NCI-H748 (cell line): Measurements from ENCODE around the gene TAS2R14.

Source experiments
- DNase-seq: peaks from one replicate; lab custom pipeline; 2025; ENCODE audit not compliant: unreplicated experiment; lab: John Stamatoyannopoulos, UW

TAS2R14 gene

GRCh38 chr12:10939163-10939562, at the start of gene TAS2R14:
TSS of gene TAS2R14 (minus strand) at chr12:10939263. CDS start at chr12:10939207, 56 bp downstream.
- DNase-seq: no peak

GRCh38 chr12:10986812-10987211, 47.7 kb upstream of the TAS2R14 start, which contains the start of gene TAS2R50:
TSS of gene TAS2R50 (minus strand) at chr12:10986912. CDS start at chr12:10986860, 52 bp downstream.
- no peak for DNase-seq

GRCh38 chr12:10982244-10982643, 43.2 kb upstream of the TAS2R14 start:
- DNase-seq: no peak

GRCh38 chr12:10974965-10975364, 35.9 kb upstream of the TAS2R14 start:
- no peak for DNase-seq

GRCh38 chr12:10968765-10969456, 29.8 kb upstream of the TAS2R14 start:
- DNase-seq: no peak

- DNase-seq: no peak
Observed at GRCh38 chr12:10967409-10967808, 28.3 kb upstream of the TAS2R14 start.

- DNase-seq: no peak
Observed at GRCh38 chr12:10966314-10966713, 27.3 kb upstream of the TAS2R14 start.

- no peak for DNase-seq
Observed at GRCh38 chr12:10965476-10965875, 26.4 kb upstream of the TAS2R14 start.

GRCh38 chr12:10960211-10960610, 21.1 kb upstream of the TAS2R14 start:
- no peak for DNase-seq

GRCh38 chr12:10959804-10960203, 20.7 kb upstream of the TAS2R14 start:
- no peak for DNase-seq

GRCh38 chr12:10957741-10958140, 18.7 kb upstream of the TAS2R14 start:
- no peak for DNase-seq

- DNase-seq: no peak
Observed at GRCh38 chr12:10956085-10956484, 17.0 kb upstream of the TAS2R14 start.

GRCh38 chr12:10952645-10953044, 13.6 kb upstream of the TAS2R14 start:
- no peak for DNase-seq

GRCh38 chr12:10943167-10943566, 4.1 kb upstream of the TAS2R14 start:
- DNase-seq: no peak

- DNase-seq: no peak
Observed at GRCh38 chr12:10941916-10942607, 3.0 kb upstream of the TAS2R14 start.

- DNase-seq: no peak
Observed at GRCh38 chr12:10941369-10941768, 2.3 kb upstream of the TAS2R14 start.

GRCh38 chr12:10940389-10940788, 1.3 kb upstream of the TAS2R14 start:
- DNase-seq: no peak

GRCh38 chr12:10936506-10936905, 2.6 kb downstream of the TAS2R14 start:
- no peak for DNase-seq

- no peak for DNase-seq
Observed at GRCh38 chr12:10928746-10929286, 10.2 kb downstream of the TAS2R14 start, which contains the start of gene PRH2. TSS of gene PRH2 (plus strand) at chr12:10929236. CDS start at chr12:10929274, 38 bp downstream.

GRCh38 chr12:10926269-10926668, 12.8 kb downstream of the TAS2R14 start:
- no peak for DNase-seq

- DNase-seq: no peak
Observed at GRCh38 chr12:10919809-10920208, 19.3 kb downstream of the TAS2R14 start.

GRCh38 chr12:10910380-10910779, 28.7 kb downstream of the TAS2R14 start:
- no peak for DNase-seq
